ENCODE measurements around the gene VTCN1. TPM values are rescaled to one million over a fixed set of nuclear protein-coding genes. Genes with fewer than 3 reads are reported as not detected.

Gene VTCN1
- total RNA-seq, 1 donor from 2014 or later: 49.4 TPM

- Mint-ChIP-seq H3K4me1 (ENCODE audit: unreplicated experiment) (peaks cover 39% of the 10 kb centered on the region), H3K9me3 (no peaks in the 10 kb centered on the region), H3K27me3 (no peaks in the 10 kb centered on the region), H3K4me3 (no peak overlapping the region), H3K27ac (peak overlapping the region; percentile 25), H3K36me3 (no peaks in the 10 kb centered on the region)
- TF ChIP-seq, protein P1, sequence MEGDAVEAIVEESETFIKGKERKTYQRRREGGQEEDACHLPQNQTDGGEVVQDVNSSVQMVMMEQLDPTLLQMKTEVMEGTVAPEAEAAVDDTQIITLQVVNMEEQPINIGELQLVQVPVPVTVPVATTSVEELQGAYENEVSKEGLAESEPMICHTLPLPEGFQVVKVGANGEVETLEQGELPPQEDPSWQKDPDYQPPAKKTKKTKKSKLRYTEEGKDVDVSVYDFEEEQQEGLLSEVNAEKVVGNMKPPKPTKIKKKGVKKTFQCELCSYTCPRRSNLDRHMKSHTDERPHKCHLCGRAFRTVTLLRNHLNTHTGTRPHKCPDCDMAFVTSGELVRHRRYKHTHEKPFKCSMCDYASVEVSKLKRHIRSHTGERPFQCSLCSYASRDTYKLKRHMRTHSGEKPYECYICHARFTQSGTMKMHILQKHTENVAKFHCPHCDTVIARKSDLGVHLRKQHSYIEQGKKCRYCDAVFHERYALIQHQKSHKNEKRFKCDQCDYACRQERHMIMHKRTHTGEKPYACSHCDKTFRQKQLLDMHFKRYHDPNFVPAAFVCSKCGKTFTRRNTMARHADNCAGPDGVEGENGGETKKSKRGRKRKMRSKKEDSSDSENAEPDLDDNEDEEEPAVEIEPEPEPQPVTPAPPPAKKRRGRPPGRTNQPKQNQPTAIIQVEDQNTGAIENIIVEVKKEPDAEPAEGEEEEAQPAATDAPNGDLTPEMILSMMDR (conservative IDR thresholded peaks at IDR 0.05): no peak
- DNase-seq (ENCODE audit: extremely low spot score, unreplicated experiment): no peak
Measured at GRCh38 chr1:117146072-117146471, 64.7 kb downstream of the VTCN1 start.

DNA sequence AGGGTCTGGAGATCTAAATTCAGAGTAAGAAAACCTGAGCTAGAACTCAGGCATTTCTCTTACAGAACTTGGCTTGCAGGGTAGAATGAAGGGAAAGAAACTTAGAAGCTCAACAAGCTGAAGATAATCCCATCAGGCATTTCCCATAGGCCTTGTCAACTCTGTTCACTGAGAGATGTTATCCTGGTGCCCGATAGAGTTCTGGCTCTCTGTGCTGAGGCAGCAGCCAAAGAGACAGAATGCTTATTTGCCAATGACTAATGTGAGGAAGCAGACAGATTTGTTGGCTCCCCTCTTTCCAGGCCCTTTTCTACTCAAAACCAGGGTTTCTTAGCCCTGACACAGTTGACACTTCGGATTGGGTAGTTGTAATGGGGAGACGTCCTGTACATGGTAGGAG, 66.9 kb downstream of the VTCN1 start:
- Mint-ChIP-seq H3K27me3 (no peaks in the 10 kb centered on the region), H3K27ac (no peak overlapping the region), H3K4me1 (ENCODE audit: unreplicated experiment) (peaks cover 36% of the 10 kb centered on the region), H3K4me3 (no peak overlapping the region), H3K9me3 (no peaks in the 10 kb centered on the region), H3K36me3 (no peaks in the 10 kb centered on the region)
- no peak for DNase-seq (ENCODE audit: extremely low spot score, unreplicated experiment)
- TF ChIP-seq, protein P1 (conservative IDR thresholded peaks at IDR 0.05): no peak

GRCh38 chr1:117143172-117143571, 67.6 kb downstream of the VTCN1 start:
- Mint-ChIP-seq H3K4me3 (no peak overlapping the region), H3K27me3 (no peaks in the 10 kb centered on the region), H3K4me1 (ENCODE audit: unreplicated experiment) (peaks cover 36% of the 10 kb centered on the region), H3K36me3 (no peaks in the 10 kb centered on the region), H3K9me3 (no peaks in the 10 kb centered on the region), H3K27ac (no peak overlapping the region)
- TF ChIP-seq, protein P1 (conservative IDR thresholded peaks at IDR 0.05): no peak
- DNase-seq (ENCODE audit: extremely low spot score, unreplicated experiment): no peak

GRCh38 chr1:117142200-117142599, 68.5 kb downstream of the VTCN1 start:
- H3K4me1 Mint-ChIP-seq (ENCODE audit: unreplicated experiment): peaks cover 35% of the 10 kb centered on the region
- no peaks in the 10 kb centered on the region for H3K36me3 Mint-ChIP-seq
- H3K27me3 Mint-ChIP-seq: no peaks in the 10 kb centered on the region
- H3K9me3 Mint-ChIP-seq: no peaks in the 10 kb centered on the region
- TF ChIP-seq, protein P1 (conservative IDR thresholded peaks at IDR 0.05): no peak
- H3K4me3 Mint-ChIP-seq: no peak overlapping the region
- H3K27ac Mint-ChIP-seq: no peak overlapping the region
- no peak for DNase-seq (ENCODE audit: extremely low spot score, unreplicated experiment)

GRCh38 chr1:117138561-117138960, 72.2 kb downstream of the VTCN1 start:
- Mint-ChIP-seq H3K27me3 (no peaks in the 10 kb centered on the region), H3K4me1 (ENCODE audit: unreplicated experiment) (peaks cover 43% of the 10 kb centered on the region), H3K4me3 (no peak overlapping the region), H3K27ac (no peak overlapping the region), H3K9me3 (no peaks in the 10 kb centered on the region), H3K36me3 (no peaks in the 10 kb centered on the region)
- DNase-seq (ENCODE audit: extremely low spot score, unreplicated experiment): no peak
- TF ChIP-seq, protein P1 (conservative IDR thresholded peaks at IDR 0.05): no peak

GRCh38 chr1:117138106-117138505, 72.6 kb downstream of the VTCN1 start:
- TF ChIP-seq, protein P1 (conservative IDR thresholded peaks at IDR 0.05): no peak
- no peaks in the 10 kb centered on the region for H3K9me3 Mint-ChIP-seq
- no peak overlapping the region for H3K27ac Mint-ChIP-seq
- H3K4me3 Mint-ChIP-seq: no peak overlapping the region
- no peak for DNase-seq (ENCODE audit: extremely low spot score, unreplicated experiment)
- no peaks in the 10 kb centered on the region for H3K27me3 Mint-ChIP-seq
- peaks cover 40% of the 10 kb centered on the region for H3K4me1 Mint-ChIP-seq (ENCODE audit: unreplicated experiment)
- H3K36me3 Mint-ChIP-seq: no peaks in the 10 kb centered on the region

Data from type B pancreatic cell (in vitro differentiated cells).